ENCODE measurements around the gene CDK5.
"Not testable (repeated sequence)": the region's sequence is repeated elsewhere in the genome, so short reads cannot be mapped to it uniquely, and the experiment has no call there.

GRCh38 chr7:151011616-151012015 lies 46.1 kb downstream of the CDK5 start:
- TF ChIP-seq POLR2A (IDR thresholded peaks at IDR 0.05), result not testable (repeated sequence)
- TF ChIP-seq, protein P1, sequence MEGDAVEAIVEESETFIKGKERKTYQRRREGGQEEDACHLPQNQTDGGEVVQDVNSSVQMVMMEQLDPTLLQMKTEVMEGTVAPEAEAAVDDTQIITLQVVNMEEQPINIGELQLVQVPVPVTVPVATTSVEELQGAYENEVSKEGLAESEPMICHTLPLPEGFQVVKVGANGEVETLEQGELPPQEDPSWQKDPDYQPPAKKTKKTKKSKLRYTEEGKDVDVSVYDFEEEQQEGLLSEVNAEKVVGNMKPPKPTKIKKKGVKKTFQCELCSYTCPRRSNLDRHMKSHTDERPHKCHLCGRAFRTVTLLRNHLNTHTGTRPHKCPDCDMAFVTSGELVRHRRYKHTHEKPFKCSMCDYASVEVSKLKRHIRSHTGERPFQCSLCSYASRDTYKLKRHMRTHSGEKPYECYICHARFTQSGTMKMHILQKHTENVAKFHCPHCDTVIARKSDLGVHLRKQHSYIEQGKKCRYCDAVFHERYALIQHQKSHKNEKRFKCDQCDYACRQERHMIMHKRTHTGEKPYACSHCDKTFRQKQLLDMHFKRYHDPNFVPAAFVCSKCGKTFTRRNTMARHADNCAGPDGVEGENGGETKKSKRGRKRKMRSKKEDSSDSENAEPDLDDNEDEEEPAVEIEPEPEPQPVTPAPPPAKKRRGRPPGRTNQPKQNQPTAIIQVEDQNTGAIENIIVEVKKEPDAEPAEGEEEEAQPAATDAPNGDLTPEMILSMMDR (IDR thresholded peaks at IDR 0.05), result not testable (repeated sequence)

Data from body of pancreas (tissue), 4 donors.